GM18861 (cell line): ENCODE measurements around the gene OR1D2.
"Not testable (repeated sequence)": the region's sequence is repeated elsewhere in the genome, so short reads cannot be mapped to it uniquely, and the experiment has no call there.

Source experiments
- ATAC-seq: cut with Tn5 transposase; IDR thresholded peaks from one replicate; pipeline ENCODE4 v1.9.1; 2021; ENCODE audit not compliant: unreplicated experiment

OR1D2 gene

GRCh38 chr17:3104322-3104721 lies at the start of gene OR1D2:
Gene OR1D2, minus strand, starts transcription at chr17:3104422. Its CDS starts 11,426 bp downstream, at chr17:3092996.
- no peak for ATAC-seq

GRCh38 chr17:3137494-3137893 lies 33.3 kb upstream of the OR1D2 start:
- not testable (repeated sequence) for ATAC-seq

- ATAC-seq: no peak
Measured at GRCh38 chr17:3127451-3127850, 23.2 kb upstream of the OR1D2 start, which contains the start of gene OR1G1. Gene OR1G1, minus strand, starts transcription at chr17:3127551. Its CDS starts 0 bp downstream, at chr17:3127551.

GRCh38 chr17:3073850-3074249 lies 30.4 kb downstream of the OR1D2 start:
- ATAC-seq: not testable (repeated sequence)

GRCh38 chr17:3065192-3065591 lies 39.0 kb downstream of the OR1D2 start:
- not testable (repeated sequence) for ATAC-seq

GRCh38 chr17:3063507-3063906 lies 40.7 kb downstream of the OR1D2 start, which contains the start of gene OR1D5:
Gene OR1D5, minus strand, starts transcription at chr17:3063607. Its CDS starts 0 bp downstream, at chr17:3063607.
- ATAC-seq: not testable (repeated sequence)

- not testable (repeated sequence) for ATAC-seq
Measured at GRCh38 chr17:3062824-3063377, 41.3 kb downstream of the OR1D2 start.

GRCh38 chr17:3054868-3055267 lies 49.4 kb downstream of the OR1D2 start:
- ATAC-seq: not testable (repeated sequence)

- no peak for ATAC-seq
Measured at GRCh38 chr17:3049705-3050295, 54.4 kb downstream of the OR1D2 start.

- ATAC-seq: peak; percentile 80
Measured at GRCh38 chr17:3048727-3049471, 55.3 kb downstream of the OR1D2 start.

GRCh38 chr17:3046753-3047152 lies 57.5 kb downstream of the OR1D2 start:
- no peak for ATAC-seq

- ATAC-seq: no peak
Measured at GRCh38 chr17:3043737-3044365, 60.4 kb downstream of the OR1D2 start.

GRCh38 chr17:3040882-3041281 lies 63.3 kb downstream of the OR1D2 start:
- no peak for ATAC-seq

- no peak for ATAC-seq
Measured at GRCh38 chr17:3039736-3040135, 64.5 kb downstream of the OR1D2 start.

GRCh38 chr17:3038941-3039340 lies 65.3 kb downstream of the OR1D2 start:
- no peak for ATAC-seq
